ENCODE data around the gene DMBX1. TPM values are rescaled to one million over a fixed set of nuclear protein-coding genes. Genes with fewer than 3 reads are reported as not detected.

Gene DMBX1
- total and polyA plus RNA-seq, 2 of the 13 experiments (the other 11 are each of a cell fraction or from before 2014, with no cell fraction given) = not detected

GRCh38 chr1:46510341-46510997, 20.8 kb downstream of the DMBX1 start:
- Histone ChIP-seq H3K27ac (ENCODE audit: extremely low read length, insufficient read depth, low read length) (no peak overlapping the region), H3K36me3 (replicated peaks in 1 of 2; ENCODE audit: control insufficient read depth in 1 of 2, insufficient read depth in 2 of 2, low read length in 2 of 2) (no peaks in the 10 kb centered on the region), H3K79me2 (ENCODE audit: insufficient read depth, low read length) (no peaks in the 10 kb centered on the region), H3K9me3 (ENCODE audit: low read length) (no peaks in the 10 kb centered on the region), H2AFZ (ENCODE audit: low read length) (no peak overlapping the region), H3K4me3 (replicated peaks in 1 of 3; ENCODE audit: insufficient read depth in 1 of 3, low read depth in 2 of 3, low read length in 3 of 3) (no peak overlapping the region), H3K9ac (ENCODE audit: insufficient read depth, low read depth, low read length) (no peak overlapping the region), H3K27me3 (ENCODE audit: control insufficient read depth in 1 of 2, insufficient read depth in 2 of 2, low read length in 2 of 2) (peaks cover 4 to 10% of the 10 kb centered on the region in 2 experiments; a peak in 3 of 5 replicates), H3K4me2 (ENCODE audit: low read depth, low read length) (no peak overlapping the region), H4K20me1 (ENCODE audit: insufficient read depth, low read length) (no peaks in the 10 kb centered on the region), H3K4me1 (ENCODE audit: insufficient read depth, low read length) (0 out of 2 replicates have a peak, but pooled peaks cover 7% of the 10 kb centered on the region)
- POLR2A ChIA-PET = no interaction called here
- FAIRE-seq (no peak), ATAC-seq (no peak), DNase-seq (ENCODE audit: low spot score) (no peak)
- CTCF ChIA-PET (ENCODE audit: low intra/inter-chr PET ratio, low total read pairs) = no interaction called here
- TF ChIP-seq, protein P1, sequence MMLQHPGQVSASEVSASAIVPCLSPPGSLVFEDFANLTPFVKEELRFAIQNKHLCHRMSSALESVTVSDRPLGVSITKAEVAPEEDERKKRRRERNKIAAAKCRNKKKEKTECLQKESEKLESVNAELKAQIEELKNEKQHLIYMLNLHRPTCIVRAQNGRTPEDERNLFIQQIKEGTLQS (CRISPR knock-in tag; IDR thresholded peaks at IDR 0.05) = no peak
- no peak for TF ChIP-seq YY1 (IDR thresholded peaks at IDR 0.05; ENCODE audit: insufficient read depth, insufficient replicate concordance, low read depth, low read length)
- no peak for TF ChIP-seq KDM2A (CRISPR knock-in tag; IDR thresholded peaks at IDR 0.05; ENCODE audit: borderline replicate concordance, low read depth)
- no peak for TF ChIP-seq POGZ (CRISPR knock-in tag; IDR thresholded peaks at IDR 0.05)
- no peak for TF ChIP-seq PCBP2 (optimal IDR thresholded peaks at IDR 0.05; ENCODE audit: low read depth, low read length, poor library complexity, severe bottlenecking)
- TF ChIP-seq KAT7 (CRISPR knock-in tag; IDR thresholded peaks at IDR 0.05; ENCODE audit: borderline replicate concordance) = no peak
- no peak for TF ChIP-seq IRF9 (CRISPR knock-in tag; IDR thresholded peaks at IDR 0.05; ENCODE audit: borderline replicate concordance)
- TF ChIP-seq ZNF564 (CRISPR knock-in tag; IDR thresholded peaks at IDR 0.05) = no peak
- no peak for TF ChIP-seq DNMT1 (CRISPR knock-in tag; IDR thresholded peaks at IDR 0.05)
- TF ChIP-seq ATF1 (CRISPR knock-in tag; IDR thresholded peaks at IDR 0.05) = no peak
- no peak for TF ChIP-seq RBM22 (optimal IDR thresholded peaks at IDR 0.05; ENCODE audit: low read length)
- TF ChIP-seq STAT6 (CRISPR knock-in tag; IDR thresholded peaks at IDR 0.05; ENCODE audit: borderline replicate concordance) = no peak
- no peak for TF ChIP-seq SAFB2 (CRISPR knock-in tag; IDR thresholded peaks at IDR 0.05; ENCODE audit: borderline replicate concordance, low read depth)
- 38% methylated on average over 10 of the region's 19 CpGs for WGBS (ENCODE audit: low lambda C conversion rate)
- no TSS peak for BruUV-seq (replicated peaks)
- intact Hi-C loops (cut with micrococcal nuclease; ENCODE audit: unreplicated experiment) = no loop called here
- in situ Hi-C loops (cut with HindIII; ENCODE audit: extremely low pct_ligation_motif_present, low pct_unique_long_range_greater_than_20kb) = no loop called here
